Embryonic facial prominence (tissue), 1 donor: ENCODE results near the gene OTOA.
"Not testable (repeated sequence)": the region's sequence is repeated elsewhere in the genome, so short reads cannot be mapped to it uniquely, and the experiment has no call there.

Experiments
- DNase-seq: peaks from one replicate; pipeline ENCODE4 v3.0.0-alpha.2; 2016; ENCODE audit errors: extremely low spot score

OTOA gene

DNA sequence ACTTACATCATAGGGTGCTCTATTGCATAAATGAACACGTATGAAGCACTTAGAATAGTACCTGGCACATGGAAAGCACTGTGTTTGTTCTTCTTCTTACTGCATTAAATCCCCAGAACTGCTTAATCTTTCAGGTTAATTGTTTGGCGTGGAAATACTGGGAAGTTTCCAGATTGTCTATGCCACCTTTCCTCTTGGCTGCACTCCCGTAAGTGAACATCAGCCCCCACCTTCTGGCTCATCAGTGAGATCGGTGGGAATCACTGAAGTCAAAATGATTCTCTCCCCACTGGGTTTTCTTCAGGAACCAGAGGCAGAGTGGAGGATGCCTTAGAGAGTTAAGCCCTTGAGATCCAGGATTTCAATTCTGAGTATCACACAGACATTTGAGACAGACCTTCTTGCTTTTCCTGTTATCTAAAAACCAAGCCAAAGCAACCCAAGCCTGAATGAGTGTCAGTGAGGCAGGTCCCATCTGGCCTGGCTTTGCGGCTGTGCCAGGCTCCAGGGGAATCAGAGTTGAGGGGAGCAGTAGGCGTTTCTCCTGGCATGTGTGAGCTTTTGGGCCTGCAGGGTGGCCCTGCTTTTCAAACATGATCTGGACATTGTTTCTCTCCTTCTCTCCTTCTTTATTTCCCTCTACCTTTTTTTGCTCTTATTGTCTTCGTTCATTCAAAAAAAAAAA, 59.1 kb downstream of the OTOA start:
- DNase-seq, result no peak

DNA sequence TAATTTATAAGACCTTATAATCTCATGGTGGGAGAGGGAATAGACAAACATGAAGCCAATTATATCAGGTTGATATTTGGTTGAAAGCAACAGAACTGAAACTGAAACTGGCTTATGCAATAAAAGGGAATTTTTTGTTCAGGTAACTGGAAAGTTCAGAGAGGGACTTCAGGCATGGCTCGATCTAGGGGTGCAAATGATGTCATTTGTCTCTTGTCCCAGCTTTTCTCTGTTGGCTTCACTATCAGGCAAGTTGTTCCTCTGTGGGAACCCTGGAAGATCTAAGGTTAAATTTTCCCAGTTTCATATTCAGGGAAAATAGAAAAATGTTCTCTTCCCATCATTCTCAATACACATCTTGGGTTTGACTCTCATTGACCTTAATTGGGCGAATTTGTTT, 59.8 kb downstream of the OTOA start:
- DNase-seq, result no peak

DNA sequence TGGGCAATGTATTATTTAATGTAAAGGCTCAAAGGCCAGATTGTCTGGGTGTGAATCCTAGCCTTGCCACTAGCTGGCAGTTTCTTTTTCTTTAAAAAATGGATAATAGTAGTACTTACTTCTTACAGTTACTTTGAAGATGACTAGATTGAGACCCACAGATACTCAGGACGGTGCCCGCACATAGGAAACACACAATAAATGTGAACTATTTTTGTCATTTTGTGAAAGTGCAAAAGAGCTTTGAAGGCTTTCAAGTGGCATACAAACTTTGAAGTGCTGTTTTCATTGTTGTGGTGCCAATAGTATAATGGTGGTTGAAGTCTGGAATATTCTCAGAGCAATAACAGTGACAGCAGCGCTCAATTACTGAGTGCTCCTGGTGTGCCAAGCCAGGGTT, 63.6 kb downstream of the OTOA start:
- DNase-seq, result no peak

DNA sequence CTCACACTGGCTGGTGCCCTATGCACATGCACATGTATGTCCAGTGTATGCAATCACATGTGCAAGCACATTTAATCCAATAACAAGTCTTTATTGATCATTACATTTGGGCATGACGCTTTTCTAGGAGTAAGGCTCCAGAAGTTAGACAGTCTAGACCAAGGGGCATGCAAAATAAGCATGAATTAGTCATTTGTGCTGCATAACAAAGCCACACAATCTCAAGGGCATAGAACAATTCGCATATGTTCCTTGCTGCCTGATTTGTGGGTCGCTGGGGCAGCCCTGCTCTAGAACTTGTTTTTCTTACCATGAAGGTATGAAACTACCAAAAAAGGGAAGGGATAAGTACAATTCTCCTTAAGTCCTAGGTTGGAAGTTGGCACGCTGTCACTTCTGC, 67.5 kb downstream of the OTOA start:
- not testable (repeated sequence) for DNase-seq

DNA sequence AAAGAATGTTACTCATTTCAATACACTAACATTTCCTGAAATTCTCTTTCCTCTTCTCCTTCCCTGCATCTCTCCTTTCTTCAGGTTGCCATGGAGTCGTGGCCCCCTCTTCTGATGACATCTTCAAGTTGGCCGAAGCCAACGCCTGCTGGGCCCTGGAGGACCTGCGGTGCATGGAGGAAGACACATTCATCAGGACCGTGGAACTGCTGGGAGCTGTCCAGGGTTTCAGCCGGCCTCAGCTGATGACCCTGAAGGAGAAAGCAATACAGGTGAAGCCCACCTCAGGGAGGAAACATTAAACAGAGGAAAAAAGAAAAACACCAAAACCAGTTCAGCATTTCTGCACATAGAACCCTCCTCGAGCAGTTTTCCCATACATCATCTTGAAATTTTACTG, 76.9 kb downstream of the OTOA start:
- DNase-seq, result not testable (repeated sequence)

DNA sequence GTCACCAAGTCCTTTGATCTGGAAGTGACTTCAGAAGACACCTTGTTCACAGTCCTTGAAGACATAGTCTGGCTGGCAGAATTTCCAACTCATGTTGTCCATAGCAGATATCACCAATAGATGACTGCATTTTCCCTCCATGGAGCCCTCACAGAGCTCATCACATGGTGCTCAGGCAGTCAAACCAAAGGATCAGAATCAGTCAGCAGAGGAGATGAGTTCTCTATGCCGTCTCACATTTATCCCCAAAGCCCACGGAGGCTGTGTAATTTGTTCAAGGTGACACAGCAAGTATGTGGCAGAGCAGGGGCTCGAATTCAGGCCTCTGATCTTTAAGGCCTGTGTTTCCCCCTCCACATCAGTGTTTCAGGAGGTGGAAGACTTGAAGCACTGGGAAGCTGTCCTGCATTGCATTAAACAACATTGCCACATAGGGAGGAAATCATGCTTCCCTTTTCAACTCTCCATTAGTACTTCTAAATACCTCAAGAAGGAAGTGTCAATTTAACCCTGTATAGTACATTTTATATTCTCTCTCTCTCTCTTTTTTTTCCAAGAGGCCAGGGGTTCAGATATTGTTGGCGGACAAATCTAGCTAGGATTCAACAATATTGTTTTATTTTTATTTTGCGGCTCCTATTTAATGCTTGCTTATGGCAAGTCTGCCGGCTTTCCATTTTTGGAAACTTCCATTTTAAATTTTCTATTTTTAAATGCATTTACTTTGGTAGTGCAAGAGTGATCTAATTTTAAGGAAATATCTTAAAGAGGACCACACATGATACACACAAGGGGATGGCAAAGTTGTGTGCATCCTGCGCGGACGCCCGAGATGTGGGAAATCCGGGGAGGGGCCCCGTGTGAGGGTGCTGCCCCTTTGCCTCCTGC, 92.7 kb downstream of the OTOA start:
- DNase-seq, result not testable (repeated sequence)

DNA sequence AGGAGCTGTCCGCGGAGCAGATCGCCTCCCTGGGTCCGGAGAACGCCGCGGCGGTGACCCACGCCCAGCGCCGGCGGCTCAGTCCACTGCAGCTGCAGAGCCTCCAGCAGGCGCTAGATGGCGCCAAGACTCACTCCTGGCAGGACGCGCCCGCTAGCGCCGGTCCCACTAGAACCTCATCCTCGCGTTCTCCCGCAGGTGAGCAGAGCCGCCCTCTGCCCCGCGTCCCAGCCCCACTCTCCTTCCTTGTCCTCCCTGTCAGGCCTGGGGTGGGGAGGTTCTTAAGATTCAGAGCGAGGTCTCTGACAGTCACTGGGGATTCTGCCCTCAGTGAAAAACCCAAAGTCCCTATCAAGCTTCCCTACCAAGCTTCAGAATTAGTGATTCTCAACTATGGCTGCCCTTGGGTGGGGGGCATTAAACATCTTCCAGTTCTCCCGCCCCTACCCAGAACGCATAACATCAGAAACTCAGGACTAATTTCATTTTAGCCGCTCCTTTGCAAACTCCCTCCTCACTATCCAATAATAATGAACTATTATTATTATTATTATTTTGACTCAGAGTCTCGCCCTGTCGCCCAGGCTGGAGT, 93.4 kb downstream of the OTOA start:
- DNase-seq, result not testable (repeated sequence)

DNA sequence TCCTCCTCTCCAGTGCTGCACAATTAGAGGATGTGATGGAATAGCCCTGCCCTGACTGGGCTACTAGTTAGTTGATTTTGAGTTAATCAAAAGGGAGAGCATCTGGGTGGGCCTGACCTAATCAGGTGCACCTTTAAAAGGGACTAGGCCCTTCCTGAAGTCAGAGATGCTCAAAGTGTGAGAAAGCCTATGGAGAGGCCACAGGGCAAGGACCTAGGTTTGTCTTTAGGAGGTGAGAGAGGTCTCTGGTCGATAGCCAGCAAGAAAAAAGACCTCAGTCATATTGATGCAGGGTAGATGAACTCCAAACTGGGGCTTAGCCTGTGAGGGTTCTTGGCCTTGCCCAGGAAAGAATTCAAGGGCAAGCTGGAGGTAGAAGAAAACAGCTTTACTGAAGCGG, 104.5 kb downstream of the OTOA start:
- DNase-seq, result not testable (repeated sequence)

DNA sequence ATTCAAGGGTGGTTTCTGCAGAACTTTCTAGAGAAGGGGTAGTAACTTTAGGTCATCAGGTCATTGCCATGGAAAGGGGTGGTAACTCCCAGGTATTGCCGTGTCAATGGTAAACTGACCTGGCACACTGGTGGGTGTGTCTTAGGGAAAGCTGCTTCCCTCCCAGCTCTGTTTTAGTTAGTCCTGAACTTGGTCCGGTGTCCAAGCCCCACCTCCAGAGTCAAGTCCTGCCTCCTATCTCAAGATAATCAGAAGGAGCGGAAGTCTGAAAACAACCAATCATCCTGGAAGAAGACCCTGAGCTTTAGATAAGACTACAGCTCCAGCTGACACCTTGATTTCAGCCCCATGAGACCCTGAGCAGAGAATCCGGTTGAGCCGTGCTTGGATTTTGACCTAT, 105.0 kb downstream of the OTOA start:
- not testable (repeated sequence) for DNase-seq

DNA sequence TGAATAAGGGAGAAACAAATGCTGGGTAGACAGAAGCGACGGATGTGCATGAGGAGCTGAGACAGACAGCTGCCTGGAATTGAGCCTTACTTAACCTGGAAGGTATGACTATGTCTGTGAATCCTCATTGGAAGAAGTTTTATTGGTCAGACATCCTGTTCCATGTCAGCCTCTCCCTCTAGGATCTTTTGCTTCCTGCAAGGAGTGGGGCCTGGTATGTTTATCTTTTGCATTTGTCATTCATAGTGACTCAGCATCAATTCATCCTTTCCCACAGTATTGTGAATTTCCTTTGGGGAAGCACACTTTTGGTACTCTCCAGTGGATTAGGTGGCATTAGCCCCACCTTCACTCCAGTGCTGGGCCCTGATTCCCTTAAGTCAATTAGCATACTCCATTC, 105.5 kb downstream of the OTOA start:
- DNase-seq, result not testable (repeated sequence)

DNA sequence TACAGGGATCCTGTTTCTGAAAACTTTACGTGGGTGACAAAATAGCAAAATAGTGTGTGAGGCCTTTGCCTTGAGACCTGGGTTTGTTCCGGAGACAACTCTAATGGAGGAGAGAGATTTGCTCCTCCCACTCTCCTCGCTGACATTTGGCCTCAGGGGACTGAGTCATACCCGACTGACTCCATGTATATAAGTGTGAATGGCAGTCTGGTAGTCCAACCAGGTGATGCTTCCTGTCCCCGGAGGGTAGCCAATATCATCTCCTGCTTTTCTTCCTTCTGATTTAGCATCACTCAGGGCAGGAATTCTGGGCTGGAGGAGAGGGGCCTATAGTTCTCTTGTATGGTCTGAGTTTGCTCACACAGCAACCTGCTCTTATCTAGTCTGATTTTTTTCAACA, 106.8 kb downstream of the OTOA start:
- not testable (repeated sequence) for DNase-seq

DNA sequence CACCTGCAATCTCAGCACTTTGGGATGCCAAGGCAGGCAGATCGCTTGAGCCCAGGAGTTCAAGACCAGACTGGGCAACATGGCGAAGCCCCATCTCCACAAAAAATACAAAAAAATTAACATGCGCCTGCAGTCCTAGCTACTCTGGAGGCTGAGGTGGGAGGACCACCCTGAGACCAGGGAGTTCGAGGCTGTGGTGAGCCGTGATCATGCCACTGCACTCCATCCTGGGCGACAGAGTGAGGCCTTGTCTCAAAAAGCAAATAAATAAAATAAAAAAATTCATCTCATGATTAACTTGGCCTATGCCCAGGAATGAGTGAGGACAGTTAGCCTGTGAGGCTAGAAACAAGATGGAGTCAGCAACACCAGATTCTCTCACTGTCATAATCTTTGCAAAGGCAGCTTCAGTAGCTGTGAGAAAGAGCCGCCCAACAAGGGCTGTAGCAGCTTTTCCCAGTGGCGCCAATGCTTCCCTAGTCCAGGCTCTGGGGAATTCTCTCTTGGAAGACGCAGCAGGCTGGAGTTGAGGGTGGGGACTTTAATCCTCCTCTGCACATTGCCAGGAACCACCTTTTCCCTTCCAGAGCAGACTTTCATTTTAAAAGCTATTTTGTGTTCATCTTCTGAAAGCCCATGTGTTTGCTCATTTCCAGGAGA, 108.9 kb downstream of the OTOA start:
- not testable (repeated sequence) for DNase-seq

DNA sequence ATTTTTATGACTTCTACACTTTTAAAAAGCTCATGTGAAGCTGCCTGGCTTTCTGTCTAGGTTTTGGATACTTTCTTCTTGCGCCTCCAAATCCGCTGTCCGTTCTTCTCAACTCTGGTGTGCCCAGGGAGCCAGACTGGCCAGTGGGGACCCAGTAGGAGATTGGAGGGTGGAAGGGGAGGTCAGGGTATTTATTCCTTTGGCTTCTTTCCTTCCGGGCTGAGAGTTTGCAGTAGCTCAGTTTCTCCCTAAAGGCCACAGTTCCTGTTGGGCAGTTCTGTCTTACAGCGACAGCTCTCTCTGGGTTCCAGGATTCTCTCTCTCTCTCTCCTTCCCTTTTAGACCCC, 109.4 kb downstream of the OTOA start:
- DNase-seq, result not testable (repeated sequence)

DNA sequence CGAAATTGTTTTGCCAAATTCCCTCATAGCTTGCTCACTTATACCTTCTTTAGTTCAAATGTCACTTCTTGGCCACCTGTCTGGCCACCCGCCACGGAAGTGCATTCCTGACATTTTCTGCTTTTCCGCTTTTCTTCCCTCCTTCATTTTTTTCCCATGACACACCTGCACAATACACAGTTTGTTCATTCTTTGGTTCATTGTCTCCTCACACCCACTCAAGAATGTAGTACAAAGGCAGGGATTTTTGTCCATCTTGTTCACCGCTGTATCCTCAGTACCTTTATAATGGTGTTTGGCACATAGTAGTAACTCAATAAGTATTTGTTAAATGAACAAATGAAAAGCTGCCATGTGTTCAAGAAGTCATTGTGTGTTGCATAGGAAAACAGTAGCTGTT, 116.8 kb downstream of the OTOA start:
- DNase-seq, result not testable (repeated sequence)

DNA sequence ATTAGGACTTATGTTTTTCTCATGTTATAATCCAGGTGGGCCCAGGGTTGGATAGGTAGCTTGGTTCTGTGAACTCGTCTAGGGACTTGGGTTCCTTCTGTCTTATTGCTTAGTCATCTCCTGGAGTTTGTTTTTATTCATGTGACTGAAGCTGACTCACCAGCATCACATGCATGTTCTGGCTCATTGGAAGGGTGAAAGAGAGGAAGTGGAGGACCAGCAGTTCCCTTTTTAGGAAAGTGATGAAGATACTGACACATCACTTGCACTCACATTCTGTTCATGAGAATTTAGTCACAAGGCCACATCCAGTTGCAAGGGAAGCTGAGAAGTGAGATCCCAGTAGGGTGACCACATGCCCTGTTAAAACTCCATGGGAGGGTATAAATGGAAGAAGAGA, 126.7 kb downstream of the OTOA start:
- not testable (repeated sequence) for DNase-seq

DNA sequence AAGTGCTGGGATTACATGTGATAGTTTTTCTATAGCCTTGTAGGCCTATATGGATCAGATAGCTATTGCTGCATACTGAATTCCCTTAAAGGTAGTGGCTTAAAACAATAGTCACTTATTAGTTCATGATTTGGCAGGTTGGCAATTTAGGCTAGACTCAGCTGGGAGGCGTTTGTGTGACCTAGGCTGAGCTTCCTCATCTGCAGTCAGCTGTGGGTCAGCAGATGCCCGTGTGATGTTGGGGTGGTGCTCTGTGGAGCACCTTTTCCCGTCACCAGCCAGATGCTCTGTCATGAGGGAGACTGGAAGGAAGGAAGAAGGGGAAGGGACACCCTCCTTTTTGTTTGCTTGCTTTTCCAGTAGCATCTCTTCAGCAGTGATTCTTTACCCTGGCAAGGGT, 129.5 kb downstream of the OTOA start:
- not testable (repeated sequence) for DNase-seq

DNA sequence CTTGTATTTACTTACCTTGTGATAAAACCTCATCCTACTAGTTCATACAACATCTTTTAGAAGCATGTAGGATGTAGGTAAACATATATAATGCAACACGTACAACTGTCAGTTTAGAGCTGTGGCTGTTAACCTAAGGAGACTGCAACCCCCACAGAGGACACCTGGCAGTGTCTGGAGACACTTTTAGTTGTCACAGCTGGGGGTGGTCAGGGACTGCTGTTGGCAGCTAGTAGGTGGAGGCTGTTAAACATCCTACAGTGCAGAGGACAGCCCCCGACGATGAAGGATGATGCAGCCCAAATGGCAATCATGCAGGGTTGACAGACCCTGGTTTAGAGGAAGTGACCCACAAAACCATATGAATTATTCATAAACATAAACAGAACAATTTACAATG, 134.8 kb downstream of the OTOA start:
- DNase-seq, result not testable (repeated sequence)

DNA sequence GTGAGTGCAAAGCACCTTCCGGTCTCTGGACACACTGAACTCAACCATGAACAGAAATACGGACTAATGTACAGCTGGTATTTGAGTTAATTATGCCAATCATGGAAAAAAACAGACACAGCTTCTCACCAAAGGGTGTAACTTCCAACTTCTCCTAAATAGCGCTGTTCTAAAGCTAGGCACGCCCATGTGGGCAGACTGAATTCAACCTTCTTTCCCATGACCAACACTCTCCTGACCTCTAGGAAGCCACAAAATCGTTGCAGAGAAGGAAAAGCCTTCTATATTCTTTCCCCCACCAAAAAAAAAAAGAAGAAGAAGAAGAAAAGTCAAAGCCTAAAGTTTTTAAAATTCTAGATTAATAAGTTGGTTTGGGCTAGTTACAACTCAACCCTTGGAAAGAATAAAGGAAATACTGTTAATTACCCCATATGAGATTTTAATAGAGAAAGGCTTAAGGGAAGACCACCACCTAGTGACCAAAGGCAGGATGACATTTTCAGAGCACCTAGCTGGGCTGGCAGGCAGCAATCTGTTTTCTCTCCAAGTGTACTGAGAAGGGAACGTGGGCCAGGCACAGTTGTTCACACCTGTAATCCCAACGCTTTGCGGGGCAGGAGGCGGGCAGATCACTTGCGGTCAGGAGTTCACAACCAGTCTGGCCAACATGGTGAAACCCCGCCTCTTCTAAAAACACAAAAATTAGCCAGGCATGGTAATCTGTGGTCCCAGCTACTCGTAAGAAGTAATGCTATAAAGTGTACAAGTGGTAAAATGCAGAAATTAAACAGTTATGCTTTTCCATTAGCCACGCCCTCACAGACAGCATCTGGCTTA, 138.0 kb downstream of the OTOA start:
- not testable (repeated sequence) for DNase-seq

DNA sequence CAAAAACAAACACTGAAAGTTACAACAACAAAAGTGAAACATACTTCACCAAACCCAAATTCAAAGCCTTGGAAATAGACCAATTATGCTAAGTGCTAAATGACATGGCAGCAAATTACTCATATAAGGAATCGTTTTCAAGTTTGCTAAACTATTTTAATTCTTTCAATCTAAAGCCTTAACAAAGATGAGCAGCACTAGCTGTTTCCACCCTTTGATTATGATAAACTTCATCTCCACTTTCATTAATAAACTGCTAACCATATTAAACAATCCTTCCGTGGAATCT, 138.6 kb downstream of the OTOA start:
- not testable (repeated sequence) for DNase-seq
